ENCODE data around the gene EPHX1.

- TF ChIP-seq CTCF (IDR thresholded peaks at IDR 0.05): no peak
- no peak for TF ChIP-seq POLR2A (IDR thresholded peaks at IDR 0.05)
Measured at GRCh38 chr1:225760531-225760930, 49.4 kb upstream of the EPHX1 start.

All from upper lobe of left lung (tissue), 4 donors.